Natural killer cell (primary cell): ENCODE results near the gene GALNT9. TPM values are rescaled to one million over a fixed set of nuclear protein-coding genes. Genes with fewer than 3 reads are reported as not detected.

Experiments
- ATAC-seq, 3 donors: fragments of 150-1000 bp in 2 of 3; fragments of 200-7000 bp in 1 of 3; cut with Tn5 transposase; 1 replicate in 1 of 3; 2 replicates in 2 of 3; pipeline ENCODE4 v1.10.0; 2021; ENCODE audit warnings: mild to moderate bottlenecking in 2 of 3, moderate library complexity in 2 of 3
- DNase-seq, 2 donors: peaks; one replicate each; pipeline versions ENCODE4 v3.0.0 to v3.0.0-alpha.2; 2013 to 2021; ENCODE audit warnings: mixed read lengths in 1 of 2
- H3K27ac ChIP-seq: one replicate; pipeline ENCODE4 v1.5.1; 2013; ENCODE audit warnings: mild to moderate bottlenecking, low read length
- H3K27me3 ChIP-seq: one replicate; pipeline ENCODE4 v1.6.1; 2013; ENCODE audit warnings: low read length; ENCODE audit not compliant: control insufficient read depth, insufficient read depth
- H3K36me3 ChIP-seq: one replicate; pipeline ENCODE4 v1.6.1; 2013; ENCODE audit warnings: low read length; ENCODE audit not compliant: control insufficient read depth, insufficient read depth
- H3K4me1 ChIP-seq: one replicate; pipeline ENCODE4 v1.6.1; 2013; ENCODE audit warnings: low read length; ENCODE audit not compliant: control insufficient read depth, insufficient read depth
- H3K4me3 ChIP-seq: one replicate; pipeline ENCODE4 v1.5.1; 2013; ENCODE audit warnings: low read length
- H3K9me3 ChIP-seq: one replicate; pipeline ENCODE4 v1.6.1; 2013; ENCODE audit warnings: low read length; ENCODE audit not compliant: control insufficient read depth, insufficient read depth
- H3K27ac Mint-ChIP-seq, 2 donors: one replicate each; pipeline ENCODE4 v1.8.0; 2022; ENCODE audit warnings: mild to moderate bottlenecking in 2 of 2, mixed read lengths in 2 of 2, moderate library complexity in 1 of 2
- H3K27me3 Mint-ChIP-seq, 2 donors: one replicate each; pipeline ENCODE4 v1.8.0; 2022; ENCODE audit warnings: low read depth in 2 of 2, mixed read lengths in 2 of 2
- H3K36me3 Mint-ChIP-seq: one replicate; pipeline ENCODE4 v1.8.0; 2022; ENCODE audit warnings: mixed read lengths
- H3K4me1 Mint-ChIP-seq, 2 donors: one replicate each; pipeline ENCODE4 v1.8.0; 2022; ENCODE audit warnings: mixed read lengths in 2 of 2
- H3K4me3 Mint-ChIP-seq: one replicate; pipeline ENCODE4 v1.8.0; 2022; ENCODE audit warnings: mild to moderate bottlenecking, moderate library complexity, mixed read lengths
- H3K9me3 Mint-ChIP-seq, 2 donors: one replicate each; pipeline ENCODE4 v1.8.0; 2022; ENCODE audit warnings: mixed read lengths in 2 of 2
- CTCF ChIP-seq: fragments of 200-600 bp; IDR thresholded peaks from one replicate; pipeline ENCODE4 v1.8.0; 2022; ENCODE audit warnings: antibody characterized with exemption
- WGBS: methylation state at CpG from one replicate; pipeline ENCODE4 v1.1.7; 2013; ENCODE audit warnings: missing lambda C conversion rate; ENCODE audit not compliant: insufficient coverage; 5-methylcytosine and 5-hydroxymethylcytosine counted together
- intact Hi-C: fragments of 100-400 bp; cut with micrococcal nuclease; formaldehyde crosslinking; loops from one replicate; pipeline ENCODE4 v1.14.2; 2022
- total RNA-seq, 4 donors: library from RNA; stranded (reverse); fragments of 120-200 nt in 1 of 4; gene quantifications; one replicate each; pipeline versions ENCODE4 v1.2.3 to v1.2.4, GENCODE V29; 2013 to 2022

Gene GALNT9
- total RNA-seq, 3 donors from 2014 or later (not counting 1 experiment from before 2014, with no cell fraction given) = not detected

- Mint-ChIP-seq H3K4me3 (no peak overlapping the region), H3K27me3 (peaks cover 0 to 5% of the 10 kb centered on the region in 2 donors), H3K4me1 (peaks cover 0 to 5% of the 10 kb centered on the region in 2 donors), H3K27ac (no peak overlapping the region), H3K9me3 (peaks cover 0 to 3% of the 10 kb centered on the region in 2 donors), H3K36me3 (no peaks in the 10 kb centered on the region)
- Histone ChIP-seq H3K36me3 (no peaks in the 10 kb centered on the region), H3K27ac (no peak overlapping the region), H3K4me3 (no peak overlapping the region), H3K9me3 (peaks cover 4% of the 10 kb centered on the region), H3K27me3 (peaks cover 14% of the 10 kb centered on the region), H3K4me1 (peaks cover 16% of the 10 kb centered on the region)
- peak in 1 of 2 donors; percentile 27 for DNase-seq
- ATAC-seq = no peak
- 90% methylated on average over 48 of the region's 48 CpGs for WGBS
- no peak for TF ChIP-seq CTCF
- intact Hi-C loops = no loop called here
These were observed 119.0 kb downstream of the GALNT9 start for GRCh38 chr12:132210223-132211055.

GRCh38 chr12:132209619-132210222 lies 119.7 kb downstream of the GALNT9 start:
- no peaks in the 10 kb centered on the region for H3K36me3 Mint-ChIP-seq
- Histone ChIP-seq H3K9me3 (peaks cover 4% of the 10 kb centered on the region), H3K27ac (no peak overlapping the region), H3K4me3 (no peak overlapping the region), H3K27me3 (peaks cover 20% of the 10 kb centered on the region), H3K36me3 (no peaks in the 10 kb centered on the region), H3K4me1 (peaks cover 21% of the 10 kb centered on the region)
- no peak for ATAC-seq
- no peak overlapping the region for H3K4me3 Mint-ChIP-seq
- H3K4me1 Mint-ChIP-seq = peaks cover 0 to 5% of the 10 kb centered on the region in 2 donors
- peaks cover 6% of the 10 kb centered on the region in 2 donors for H3K27me3 Mint-ChIP-seq
- TF ChIP-seq CTCF = no peak
- peaks cover 0 to 3% of the 10 kb centered on the region in 2 donors for H3K9me3 Mint-ChIP-seq
- DNase-seq = no peak
- WGBS = 83% methylated on average over 13 of the region's 14 CpGs
- intact Hi-C loops = no loop called here
- H3K27ac Mint-ChIP-seq = no peak overlapping the region

DNA sequence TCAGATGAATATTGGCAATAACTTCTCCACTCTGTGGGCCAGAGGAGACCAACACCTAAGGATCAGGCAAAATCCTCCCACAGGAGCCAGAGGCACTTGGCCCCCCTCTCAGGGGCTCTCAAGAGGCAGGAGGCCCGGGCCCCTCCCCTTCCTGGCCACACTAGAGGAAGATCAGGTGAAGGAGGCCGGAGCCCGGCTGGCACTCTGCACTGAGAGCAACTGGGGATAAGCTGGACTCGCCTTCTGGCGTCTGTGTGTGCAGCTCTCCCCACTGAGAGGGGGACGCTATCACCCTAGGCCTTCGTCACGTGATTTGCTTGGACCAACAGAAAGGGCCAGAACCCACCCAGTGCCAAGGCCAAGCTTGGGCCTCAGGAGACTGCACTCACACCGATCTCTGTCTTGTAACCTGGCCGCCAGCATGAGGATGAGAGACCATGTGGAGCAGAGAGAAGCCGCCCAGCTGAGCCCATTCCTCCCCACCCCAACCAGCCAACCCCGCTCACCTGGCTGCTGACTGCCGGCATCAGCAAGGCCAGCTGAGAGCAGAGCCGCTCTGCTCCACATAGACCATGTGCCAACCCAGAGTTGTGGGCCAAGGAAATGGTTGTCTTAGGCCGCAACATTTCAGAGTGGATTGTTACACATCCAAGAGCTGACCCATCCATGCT lies 121.1 kb downstream of the GALNT9 start:
- intact Hi-C loops = no loop called here
- peaks cover 4% of the 10 kb centered on the region for H3K9me3 ChIP-seq
- H3K4me1 ChIP-seq = peaks cover 18% of the 10 kb centered on the region
- H3K27me3 ChIP-seq = peaks cover 24% of the 10 kb centered on the region
- WGBS = 88% methylated on average over 15 of the region's 15 CpGs
- Mint-ChIP-seq H3K36me3 (no peaks in the 10 kb centered on the region), H3K4me1 (peaks cover 0 to 2% of the 10 kb centered on the region in 2 donors), H3K27me3 (peaks cover 14 to 15% of the 10 kb centered on the region in 2 donors), H3K4me3 (no peak overlapping the region), H3K9me3 (peaks cover 0 to under 1% of the 10 kb centered on the region in 2 donors), H3K27ac (no peak overlapping the region)
- no peak for ATAC-seq
- no peak for TF ChIP-seq CTCF
- DNase-seq = no peak
- H3K4me3 ChIP-seq = no peak overlapping the region
- no peaks in the 10 kb centered on the region for H3K36me3 ChIP-seq
- no peak overlapping the region for H3K27ac ChIP-seq
